GM19324 (cell line): ENCODE measurements around the gene PHF21A.
"Not testable (repeated sequence)": the region's sequence is repeated elsewhere in the genome, so short reads cannot be mapped to it uniquely, and the experiment has no call there.

ENCODE experiments used
- ATAC-seq: cut with Tn5 transposase; IDR thresholded peaks from one replicate; pipeline ENCODE4 v1.9.1; 2021; ENCODE audit warnings: mild to moderate bottlenecking, moderate library complexity; ENCODE audit not compliant: unreplicated experiment, low FRiP score

Gene PHF21A

DNA sequence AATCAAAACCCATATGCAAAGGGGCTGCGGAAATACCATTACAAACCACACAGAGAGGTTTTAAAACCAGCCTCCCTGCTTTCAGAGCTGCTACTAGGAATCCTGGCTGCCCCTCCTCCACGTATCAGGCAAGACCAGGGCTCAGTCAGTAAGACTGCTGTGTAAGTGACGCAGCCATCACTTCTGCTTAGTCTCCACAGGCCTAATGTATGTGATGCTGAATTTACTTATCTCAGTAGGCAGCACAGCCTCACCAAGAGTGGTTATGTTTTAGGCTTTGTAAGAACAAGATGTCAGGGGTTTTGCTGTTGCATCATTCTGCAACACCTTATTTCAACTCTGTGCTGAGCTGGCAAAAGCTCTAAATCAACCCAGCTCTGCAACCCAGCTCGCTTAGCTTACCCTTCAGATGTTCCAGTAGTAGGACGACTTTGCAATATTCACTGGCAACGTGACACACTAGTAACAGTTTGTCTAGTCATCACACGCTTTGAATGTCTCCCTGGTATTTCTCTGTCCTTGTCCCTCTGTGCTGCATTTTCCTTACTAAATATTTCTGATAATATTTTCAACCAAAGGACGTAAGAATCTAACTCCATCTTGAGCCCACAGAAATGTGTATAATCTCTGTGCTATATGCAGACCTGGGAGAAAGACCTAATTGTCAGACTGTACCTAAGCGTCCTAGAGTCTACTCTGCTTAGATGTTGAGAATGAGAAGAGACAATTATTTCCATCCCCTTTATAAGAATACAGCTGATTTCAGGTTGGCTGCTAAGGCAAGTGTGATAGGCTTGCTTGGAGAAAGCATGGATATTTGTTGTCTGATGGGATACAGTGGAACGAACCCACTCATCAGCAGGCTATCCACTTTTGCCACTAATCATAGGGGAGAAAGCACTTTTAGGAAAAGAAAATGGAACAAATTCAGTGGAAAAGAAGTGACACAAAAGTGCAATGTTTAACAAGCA lies 126.6 kb downstream of the PHF21A start:
- no peak for ATAC-seq

DNA sequence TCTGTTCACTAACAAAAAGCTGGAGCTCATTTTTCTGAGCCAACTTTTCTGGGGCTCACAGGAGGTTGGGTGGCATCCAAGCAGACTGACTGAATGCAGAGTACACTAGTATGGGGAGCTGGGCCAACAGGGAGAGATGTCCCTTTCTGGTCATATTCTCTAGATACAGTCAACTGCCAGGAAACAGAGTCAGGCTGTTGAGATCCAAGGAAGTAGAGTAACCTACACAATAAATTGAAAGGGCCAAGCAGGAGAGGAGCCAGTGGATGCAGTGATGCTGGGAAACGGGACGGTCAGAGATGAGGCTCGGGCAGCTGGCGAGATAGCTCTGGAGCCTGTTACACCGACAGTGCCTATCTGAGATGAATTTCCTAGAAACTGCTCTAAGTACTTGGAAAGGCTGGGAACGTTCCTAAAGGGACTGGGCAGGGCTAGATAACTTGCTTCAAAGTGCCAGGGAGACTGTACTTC lies 127.7 kb downstream of the PHF21A start:
- ATAC-seq = no peak

DNA sequence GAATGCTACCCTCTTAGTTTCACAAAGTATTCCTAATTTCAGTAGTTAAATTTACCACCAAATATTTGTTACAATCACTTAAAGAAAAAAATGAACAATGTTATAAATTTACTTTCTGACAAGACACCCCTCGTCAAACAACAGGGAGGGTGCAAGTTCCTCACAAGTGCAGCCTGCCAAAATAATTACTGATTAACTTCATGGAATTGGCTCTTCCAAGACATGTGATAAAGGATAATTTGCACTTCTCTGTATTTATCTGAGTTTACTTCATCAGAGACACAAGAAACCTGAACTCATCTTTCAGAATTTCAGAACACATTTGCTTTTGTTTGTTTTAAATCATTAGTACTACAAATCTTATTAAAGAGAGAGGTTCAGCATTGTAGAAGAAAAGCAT lies 132.3 kb downstream of the PHF21A start:
- no peak for ATAC-seq

DNA sequence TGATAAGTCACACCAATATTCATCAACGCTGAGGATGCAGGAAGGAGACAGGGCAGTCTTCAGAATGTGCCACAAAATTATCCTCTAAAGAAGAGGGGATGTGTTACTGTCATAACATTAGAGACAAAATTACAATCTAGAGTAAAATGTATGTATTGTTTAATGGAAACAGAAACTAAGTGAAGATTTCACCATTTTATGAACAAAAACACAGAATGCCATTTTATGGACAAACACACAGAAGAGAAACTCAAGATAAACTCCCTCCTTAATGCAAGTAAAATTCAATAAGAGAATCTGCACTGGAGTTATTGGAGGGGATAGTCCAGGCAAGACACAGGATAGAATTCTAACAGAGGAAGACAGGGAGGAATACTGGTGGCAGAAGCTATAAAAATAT lies 136.0 kb downstream of the PHF21A start:
- no peak for ATAC-seq

GRCh38 chr11:45984192-45984591 lies 137.1 kb downstream of the PHF21A start:
- ATAC-seq = no peak

DNA sequence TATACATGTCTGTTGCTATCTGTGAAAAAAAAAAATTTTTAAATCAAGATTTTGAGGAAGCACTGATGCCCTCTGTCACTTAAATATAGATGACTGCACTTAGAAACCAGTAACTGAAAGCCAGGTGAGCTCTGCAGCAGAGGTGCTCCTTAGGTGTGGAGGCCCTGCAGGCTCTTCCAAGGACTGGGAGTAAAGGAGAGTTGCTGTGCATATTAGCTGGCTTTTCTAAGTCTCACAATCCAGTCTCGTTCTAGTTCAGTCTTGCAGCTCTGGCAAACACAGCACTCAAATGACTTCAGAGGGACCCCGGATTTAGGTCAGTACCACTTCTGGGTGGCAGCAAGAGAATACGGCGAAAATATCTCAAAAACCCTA lies 137.8 kb downstream of the PHF21A start:
- ATAC-seq = no peak

DNA sequence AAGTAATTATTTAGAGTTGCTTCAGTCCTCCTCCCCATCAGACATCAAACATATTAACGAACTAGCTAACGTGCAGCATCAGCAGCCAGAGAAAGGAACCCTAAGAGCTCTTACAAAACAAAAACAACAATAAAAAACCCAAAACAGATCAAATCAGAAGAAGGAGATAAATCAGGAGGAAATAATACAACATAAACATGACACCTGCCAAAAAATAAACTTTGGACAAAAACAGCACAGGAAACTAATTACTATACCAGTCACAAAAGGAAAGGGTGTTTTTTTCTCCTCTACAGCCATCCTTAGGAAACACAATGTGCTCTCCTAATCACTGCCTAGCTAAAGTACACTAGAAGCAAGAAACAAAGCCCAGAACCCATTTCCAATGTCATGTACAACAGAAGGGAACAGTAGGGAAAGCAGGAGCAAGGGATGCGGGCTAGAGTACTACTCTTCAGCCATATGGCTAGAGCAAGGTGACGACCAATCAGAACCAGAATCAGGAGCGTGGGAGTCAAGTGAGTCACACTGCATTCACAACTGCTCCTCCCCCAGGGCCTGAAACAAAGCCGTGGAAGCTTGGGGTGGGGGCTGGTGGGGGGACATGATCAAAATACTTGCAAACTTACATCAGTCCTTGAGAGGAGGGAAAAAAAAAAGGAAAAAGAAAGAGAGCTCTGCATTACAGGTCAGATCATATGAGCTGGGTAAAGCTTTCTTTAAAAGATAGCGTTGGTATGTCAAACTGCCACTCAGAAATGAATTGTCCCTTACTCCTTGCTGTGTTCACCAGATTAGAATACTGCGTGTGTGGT lies 138.4 kb downstream of the PHF21A start:
- no peak for ATAC-seq

DNA sequence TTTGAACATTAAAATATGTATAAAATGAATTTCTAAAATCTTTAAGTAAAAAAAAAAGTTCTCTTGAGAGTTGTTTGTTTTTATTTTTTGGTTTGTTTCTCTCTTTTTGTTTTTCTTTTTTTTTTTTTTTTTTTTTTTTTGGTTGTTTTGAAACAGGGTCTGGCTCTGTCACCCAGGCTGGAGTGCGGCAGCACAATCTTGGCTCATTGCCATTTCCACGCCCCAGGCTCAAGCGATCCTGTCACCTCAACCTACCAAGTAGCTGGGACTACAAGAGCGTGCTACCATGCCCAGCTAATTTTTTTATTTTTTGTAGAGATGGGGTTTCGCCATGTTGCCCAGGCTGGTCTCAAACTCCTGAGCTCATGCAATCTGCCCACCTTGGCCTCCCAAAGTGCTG lies 139.4 kb downstream of the PHF21A start:
- not testable (repeated sequence) for ATAC-seq

- no peak for ATAC-seq
Measured at GRCh38 chr11:45974806-45975205, 146.4 kb downstream of the PHF21A start.

DNA sequence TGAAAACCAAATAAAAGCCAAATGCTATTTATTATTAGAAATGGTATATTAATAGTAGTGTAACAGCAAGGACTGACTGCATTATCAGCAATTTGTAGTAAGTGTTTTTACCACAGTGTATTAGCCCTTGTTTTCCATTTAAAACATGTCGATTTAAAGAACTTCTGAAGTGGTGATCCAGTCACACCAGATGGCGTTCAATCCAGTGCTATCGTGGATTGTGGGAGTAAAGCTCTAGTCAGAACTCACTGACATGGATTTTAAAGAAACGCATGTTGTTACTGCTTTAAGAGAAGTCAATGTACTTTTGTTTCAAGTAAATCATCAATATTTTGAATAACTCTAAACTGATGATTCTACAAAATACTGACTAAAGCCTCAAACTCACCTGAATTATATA lies 147.7 kb downstream of the PHF21A start:
- ATAC-seq = no peak

DNA sequence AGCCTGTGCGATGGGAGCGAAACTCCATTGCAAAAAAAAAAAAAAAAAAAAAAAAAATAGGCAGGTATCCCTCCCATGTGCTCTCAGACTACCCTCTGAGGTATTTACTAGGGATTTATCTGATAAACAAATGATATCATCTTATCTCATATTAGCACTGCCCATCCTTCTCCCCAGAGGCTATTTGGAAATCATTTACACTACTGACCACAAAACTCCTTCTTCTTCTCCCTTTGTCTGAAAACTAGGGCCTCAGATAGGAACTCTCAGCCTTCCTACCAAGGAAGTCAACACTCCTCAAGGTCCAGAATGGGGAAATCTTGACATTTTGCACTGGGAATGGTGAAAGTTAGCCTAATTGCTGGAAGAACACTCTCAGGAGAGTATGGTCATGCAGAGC lies 152.4 kb downstream of the PHF21A start:
- no peak for ATAC-seq

- no peak for ATAC-seq
Measured at GRCh38 chr11:45967506-45967905, 153.7 kb downstream of the PHF21A start.

- no peak for ATAC-seq
Measured at GRCh38 chr11:45964911-45965389, 156.3 kb downstream of the PHF21A start.

- no peak for ATAC-seq
Measured at GRCh38 chr11:45961751-45962240, 159.5 kb downstream of the PHF21A start.

DNA sequence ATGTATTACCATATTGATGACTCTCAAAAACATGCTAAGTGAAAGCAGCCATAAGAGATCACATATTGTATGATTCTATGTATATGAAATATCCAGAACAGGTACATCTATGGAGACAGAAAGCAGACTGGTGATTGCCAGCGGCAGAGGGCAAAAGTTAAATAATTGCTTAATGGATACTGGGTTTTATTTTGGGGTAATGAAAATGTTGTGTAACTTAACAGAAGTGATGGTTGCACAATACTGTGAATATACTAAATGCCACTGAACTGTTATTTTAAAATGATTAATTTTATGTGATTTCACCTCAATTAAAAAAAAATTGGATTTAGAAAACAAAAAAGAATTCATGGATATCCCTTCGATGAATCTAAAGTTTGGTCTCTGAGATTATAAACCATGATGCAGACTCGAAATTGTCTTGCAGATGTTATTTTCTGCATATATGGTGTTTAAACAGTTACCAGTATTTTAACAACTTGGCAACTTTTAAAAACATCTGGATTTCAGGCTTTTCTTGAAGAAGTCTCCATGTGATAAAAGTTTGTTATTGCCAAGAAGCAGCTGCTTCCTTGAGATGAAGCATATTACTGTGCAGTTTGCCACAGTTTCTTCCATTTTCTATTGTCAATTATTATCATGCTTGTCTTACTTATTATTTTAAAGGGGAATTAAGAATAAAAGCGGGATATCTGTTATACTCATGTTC lies 160.7 kb downstream of the PHF21A start:
- ATAC-seq = no peak

DNA sequence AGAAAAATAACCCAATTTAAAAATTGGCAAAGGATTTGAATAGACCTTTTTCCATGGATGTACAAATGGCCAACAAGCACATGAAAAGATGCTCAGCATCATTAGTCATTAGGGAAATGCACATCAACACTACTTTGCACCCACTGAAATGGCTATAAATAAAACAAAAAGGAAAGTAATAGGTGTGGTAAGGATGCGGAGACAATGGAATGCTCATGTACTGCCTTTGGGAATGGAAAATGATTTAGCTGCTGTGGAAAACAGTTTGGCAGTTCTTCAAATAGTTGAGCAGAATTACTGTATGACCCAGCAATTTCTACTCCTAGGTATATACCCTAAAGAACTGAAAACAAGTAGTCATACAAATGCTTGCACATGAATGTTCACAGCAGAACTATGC lies 161.4 kb downstream of the PHF21A start:
- no peak for ATAC-seq

DNA sequence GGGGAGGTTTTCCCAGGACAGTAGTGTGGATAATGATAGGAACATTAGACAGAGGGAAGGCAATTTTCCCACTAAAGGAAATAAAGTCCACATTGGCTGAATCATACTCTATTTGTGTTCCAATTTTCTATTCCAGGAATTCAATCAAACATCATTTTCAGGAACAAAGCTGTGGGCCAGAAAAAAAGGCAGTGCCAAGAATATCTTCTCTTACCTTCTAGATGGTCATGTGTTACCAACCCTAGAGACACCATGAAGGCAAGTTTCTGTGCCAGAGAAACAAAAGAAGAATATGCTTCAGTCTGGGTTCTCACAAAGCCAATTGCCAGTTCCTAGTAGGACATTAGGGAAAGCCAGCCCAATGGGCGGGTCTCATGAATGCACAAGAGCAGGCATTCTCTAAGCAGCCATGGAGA lies 171.3 kb downstream of the PHF21A start:
- ATAC-seq = no peak

DNA sequence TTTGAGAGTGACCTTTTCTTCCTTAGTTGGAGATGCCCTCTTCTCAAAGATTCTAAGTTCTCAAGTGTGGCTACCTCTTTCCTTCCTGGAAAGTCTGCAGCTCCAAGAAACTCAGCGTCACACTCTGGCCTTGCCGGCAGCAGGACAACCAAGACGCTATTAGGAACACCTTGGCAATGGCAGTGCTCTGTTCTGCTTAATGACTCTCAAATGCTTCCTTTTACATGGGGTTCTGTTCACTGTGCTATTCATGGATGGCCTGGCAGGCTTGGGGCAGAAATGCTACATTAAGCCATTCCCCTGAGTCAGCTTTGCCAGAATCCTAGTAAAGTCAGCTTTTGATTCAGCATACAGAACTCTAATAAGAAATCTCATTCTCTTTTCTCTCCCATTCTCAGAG lies 172.9 kb downstream of the PHF21A start:
- no peak for ATAC-seq

GRCh38 chr11:45947885-45948284 lies 173.4 kb downstream of the PHF21A start:
- ATAC-seq = no peak

DNA sequence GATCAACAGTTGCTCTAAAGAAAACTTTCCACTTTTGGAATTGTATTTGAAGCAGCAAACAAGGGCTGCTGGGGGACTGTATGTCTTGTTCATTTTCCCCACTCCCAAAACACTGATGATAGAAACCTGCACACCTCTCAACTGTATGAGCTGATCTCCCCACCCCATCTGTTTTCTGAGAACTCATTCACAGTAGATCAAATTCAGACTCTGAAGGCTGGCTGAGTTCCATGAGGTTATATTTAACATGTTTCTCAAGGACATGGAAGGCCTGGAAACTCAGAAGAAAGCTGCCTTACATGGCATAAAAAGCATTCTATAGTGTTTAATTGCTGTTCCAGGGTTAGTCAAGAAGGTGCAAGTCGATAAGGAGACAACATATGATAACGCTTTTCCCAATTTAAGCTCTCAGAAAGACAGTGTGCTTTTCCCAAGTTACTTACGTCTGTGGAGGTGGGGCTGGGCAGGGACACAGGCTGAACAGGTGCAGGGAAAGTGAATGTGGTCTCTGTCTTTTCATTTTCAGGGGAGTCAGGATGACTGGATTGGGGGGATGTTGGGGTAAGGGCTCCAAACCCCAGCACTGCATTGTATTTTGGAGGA lies 175.8 kb downstream of the PHF21A start:
- ATAC-seq = no peak
